CD4-positive, alpha-beta T cell treated with Interleukin-4 for 4 hours (primary cell): ENCODE measurements around the gene ZDHHC23.
A peak's percentile ranks its signal among the peaks of the same experiment; 100 is the strongest.

ENCODE experiments used
- DNase-seq: peaks from one replicate; pipeline ENCODE4 v3.0.0-alpha.2; 2020

Gene ZDHHC23, protein sequence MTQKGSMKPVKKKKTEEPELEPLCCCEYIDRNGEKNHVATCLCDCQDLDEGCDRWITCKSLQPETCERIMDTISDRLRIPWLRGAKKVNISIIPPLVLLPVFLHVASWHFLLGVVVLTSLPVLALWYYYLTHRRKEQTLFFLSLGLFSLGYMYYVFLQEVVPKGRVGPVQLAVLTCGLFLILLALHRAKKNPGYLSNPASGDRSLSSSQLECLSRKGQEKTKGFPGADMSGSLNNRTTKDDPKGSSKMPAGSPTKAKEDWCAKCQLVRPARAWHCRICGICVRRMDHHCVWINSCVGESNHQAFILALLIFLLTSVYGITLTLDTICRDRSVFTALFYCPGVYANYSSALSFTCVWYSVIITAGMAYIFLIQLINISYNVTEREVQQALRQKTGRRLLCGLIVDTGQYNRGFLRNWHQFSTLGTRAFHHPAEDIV

GRCh38 chr3:113947372-113948014, at the start of gene ZDHHC23:
ZDHHC23 (plus strand) TSS chr3:113948013; CDS start chr3:113948803, 790 bp downstream.
- DNase-seq = peak; percentile 51

DNA sequence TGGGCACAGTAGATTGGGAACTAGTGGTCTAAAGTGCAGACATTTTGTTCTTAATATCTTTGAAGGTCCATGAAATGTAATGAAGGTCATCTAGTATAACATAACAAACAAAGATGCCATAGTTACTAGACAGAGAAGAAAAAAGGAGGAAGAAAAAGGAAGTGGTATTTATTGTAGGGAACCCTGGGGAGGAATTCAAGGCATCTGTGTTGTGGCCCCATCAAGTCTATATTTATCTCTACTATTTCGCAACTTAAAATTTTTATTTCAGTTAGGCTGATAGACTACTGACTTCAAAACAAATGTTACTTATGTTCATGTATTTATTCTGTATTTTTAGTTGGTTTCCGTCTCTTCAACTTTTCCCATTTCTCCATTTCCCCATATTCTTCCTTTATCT, 48.9 kb upstream of the ZDHHC23 start:
- DNase-seq = no peak

DNA sequence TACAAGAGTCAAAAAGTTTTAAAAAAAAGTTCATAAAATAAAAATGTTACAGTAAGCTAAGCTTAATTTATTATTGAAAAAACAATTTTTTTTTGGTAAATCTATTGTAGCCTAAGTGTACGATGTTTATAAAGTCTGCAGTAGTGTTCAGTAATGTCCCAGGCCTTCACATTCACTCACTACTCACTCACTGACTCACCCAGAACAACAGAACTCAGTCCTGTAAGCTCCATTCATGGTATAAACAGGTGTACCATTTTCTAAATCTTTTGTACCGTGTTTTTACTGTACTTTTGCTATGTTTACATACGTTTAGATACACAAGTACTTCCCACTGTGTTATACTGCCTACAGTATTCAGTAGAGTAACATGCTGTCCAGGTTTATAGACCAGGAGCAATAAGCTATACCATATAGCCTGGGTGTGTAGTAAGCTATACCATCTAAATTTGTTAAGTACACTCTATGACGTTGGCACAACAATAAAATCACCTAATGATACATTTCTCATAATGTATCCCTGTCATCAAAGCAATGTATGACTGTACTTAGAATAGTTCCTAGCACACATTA, 41.2 kb upstream of the ZDHHC23 start:
- no peak for DNase-seq

DNA sequence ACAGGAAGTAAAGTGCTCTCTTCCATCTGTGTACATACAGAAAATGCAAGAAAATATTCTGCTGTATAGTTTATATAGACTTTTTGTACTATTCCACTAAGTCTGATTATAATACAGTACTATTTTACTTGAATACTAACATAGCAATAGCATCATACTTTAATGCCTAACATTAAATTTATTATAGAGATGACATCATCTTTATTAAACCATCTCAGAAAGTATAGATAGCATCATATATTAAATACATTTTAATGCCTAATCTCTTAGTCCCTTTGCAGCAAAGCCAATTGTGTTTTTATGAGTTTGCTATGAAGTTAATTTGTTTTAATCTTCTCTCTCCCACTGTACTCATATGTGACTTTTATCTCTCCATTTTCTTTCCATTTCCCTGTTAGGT, 39.7 kb upstream of the ZDHHC23 start:
- no peak for DNase-seq

DNA sequence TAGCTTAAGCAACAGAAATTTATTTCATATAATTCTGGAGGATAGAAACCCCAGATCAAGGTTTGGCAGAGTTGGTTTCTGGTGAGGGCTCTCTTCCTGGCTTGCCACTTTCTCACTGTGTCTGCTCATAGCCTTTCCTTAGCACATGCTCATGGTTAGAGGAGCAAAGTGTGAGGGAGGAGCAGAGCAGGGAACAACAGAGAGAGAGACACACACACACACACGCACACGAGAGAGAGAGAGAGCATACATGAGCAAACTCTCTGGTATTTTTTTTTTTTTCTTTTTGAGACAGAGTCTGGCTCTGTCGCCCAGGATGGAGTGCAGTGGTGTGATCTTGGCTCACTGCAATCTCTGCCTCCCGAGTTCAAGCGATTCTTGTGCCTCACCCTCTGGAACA, 36.8 kb upstream of the ZDHHC23 start:
- DNase-seq = no peak

GRCh38 chr3:113912552-113913236, 35.1 kb upstream of the ZDHHC23 start:
- peak; percentile 68 for DNase-seq

DNA sequence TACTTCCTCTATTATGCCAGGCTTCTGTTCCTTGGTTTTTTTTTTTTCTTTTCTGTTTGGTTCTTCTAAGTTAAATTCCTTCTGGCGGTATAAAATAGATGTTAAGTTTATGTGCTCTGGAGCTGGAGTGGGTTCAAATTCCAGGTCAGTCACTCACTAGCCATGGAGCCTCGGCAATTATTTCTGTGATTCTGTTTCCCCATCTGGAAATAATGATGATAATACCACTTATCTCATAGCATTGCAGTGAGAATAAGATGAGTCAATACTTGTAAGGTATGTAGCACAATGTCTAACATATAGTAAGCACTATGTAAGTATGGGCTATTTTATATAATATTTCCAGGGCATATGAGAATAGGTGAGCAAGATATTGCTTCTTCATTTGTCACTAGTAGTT, 33.2 kb upstream of the ZDHHC23 start:
- DNase-seq = no peak

DNA sequence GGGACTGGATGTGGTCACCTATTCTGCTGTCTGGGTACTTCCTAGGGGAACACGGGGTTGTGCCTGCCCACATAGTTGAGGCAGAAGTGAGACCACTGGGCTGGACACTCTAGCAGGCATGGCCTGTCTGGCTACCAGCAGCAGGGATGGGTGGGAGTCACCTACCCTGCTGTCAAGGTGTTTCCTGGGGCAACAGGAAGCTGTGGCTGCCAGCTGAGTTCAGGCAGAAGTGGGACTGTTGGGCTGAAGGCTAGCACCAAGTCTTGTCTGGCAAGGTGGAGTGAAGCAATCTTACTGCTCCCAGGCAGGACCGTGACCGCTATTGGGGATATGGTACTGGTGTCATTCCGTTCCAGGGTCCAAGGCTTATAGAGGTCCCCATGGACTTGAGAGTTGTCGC, 20.3 kb upstream of the ZDHHC23 start:
- no peak for DNase-seq

DNA sequence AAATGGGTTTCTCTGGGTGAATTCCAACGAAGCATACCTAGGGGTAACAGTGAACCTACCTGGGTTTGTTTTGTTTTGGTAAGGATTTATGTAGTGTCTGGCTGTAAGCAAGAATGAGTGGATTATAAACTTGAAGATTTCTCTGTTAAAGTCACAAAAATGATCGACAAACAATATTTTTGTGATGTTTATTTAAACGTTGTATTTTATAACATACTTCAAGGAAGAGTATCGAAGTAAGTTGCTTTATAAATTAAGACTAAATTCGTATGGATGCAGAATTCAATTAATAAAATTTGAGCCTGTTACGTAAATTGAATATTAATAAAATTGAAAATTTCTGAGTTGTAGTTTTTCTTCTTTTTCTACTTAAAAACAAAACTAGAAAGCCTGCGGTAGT, 982 bp upstream of the ZDHHC23 start:
- no peak for DNase-seq

- peak; percentile 6 for DNase-seq
These were observed 453 bp downstream of the ZDHHC23 start for GRCh38 chr3:113948015-113948917.

DNA sequence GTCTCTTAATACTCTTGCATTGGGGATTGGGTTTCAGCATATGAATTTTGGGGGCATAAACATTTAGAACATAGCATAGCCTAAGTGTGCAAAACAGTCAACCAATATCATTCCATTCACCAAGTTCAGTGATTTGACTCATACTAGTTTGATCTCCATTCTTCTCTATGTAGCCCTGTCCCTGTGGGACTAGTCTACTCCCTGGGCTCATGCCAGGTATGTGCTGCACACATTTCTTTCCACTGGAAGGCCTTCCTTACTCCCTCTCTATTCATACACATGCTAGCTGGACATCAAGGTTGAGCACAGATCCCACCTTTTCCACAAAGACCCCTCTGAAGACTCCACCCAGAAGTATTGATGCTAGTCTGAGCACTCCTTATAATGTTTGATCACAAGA, 5.1 kb downstream of the ZDHHC23 start:
- no peak for DNase-seq

GRCh38 chr3:113953677-113954076, 5.9 kb downstream of the ZDHHC23 start:
- no peak for DNase-seq

DNA sequence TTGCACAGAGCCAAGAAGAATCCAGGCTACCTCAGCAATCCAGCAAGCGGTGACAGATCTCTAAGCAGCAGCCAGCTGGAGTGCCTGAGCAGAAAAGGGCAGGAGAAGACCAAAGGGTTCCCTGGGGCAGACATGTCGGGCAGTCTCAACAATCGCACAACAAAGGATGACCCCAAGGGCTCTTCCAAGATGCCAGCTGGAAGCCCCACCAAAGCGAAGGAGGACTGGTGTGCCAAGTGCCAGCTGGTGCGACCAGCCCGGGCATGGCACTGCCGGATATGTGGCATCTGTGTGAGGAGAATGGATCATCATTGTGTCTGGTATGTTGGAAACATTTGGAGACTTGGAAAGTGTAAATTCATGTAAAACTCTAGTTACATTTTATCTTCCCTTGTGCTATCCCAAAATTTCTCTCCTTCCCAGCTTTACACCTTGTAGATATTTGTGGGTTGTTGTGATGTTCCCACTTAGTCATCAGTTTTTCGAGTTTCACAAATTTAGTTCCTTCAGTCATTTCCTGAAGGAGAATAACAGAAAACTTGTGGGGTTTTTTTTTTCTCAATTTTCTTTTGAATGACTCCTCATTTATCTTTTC, 6.4 kb downstream of the ZDHHC23 start:
- DNase-seq = no peak

- DNase-seq = no peak
These were observed 16.1 kb downstream of the ZDHHC23 start for GRCh38 chr3:113963879-113964278.

GRCh38 chr3:113966172-113966571, 18.4 kb downstream of the ZDHHC23 start:
- DNase-seq = no peak

DNA sequence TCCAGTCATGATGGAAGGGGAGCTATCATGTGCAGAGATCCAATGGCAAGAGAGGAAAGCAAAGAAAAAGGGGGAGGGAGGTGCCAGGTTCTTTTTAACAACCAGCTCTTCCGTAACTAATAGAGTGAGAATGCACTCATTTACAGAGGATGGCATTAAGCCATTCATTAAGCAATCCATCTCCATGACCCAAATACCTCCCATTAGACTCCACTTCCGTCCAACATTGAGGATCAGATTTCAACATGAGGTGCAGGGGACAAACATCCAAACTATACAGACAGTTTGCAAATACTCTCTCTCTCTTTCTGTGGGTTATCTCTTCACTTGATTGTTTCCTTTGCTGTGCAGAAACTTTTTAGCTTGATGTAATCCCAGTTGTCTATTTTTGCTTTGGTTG, 21.2 kb downstream of the ZDHHC23 start:
- DNase-seq = no peak

- DNase-seq = no peak
These were observed 30.0 kb downstream of the ZDHHC23 start for GRCh38 chr3:113977822-113978221.

DNA sequence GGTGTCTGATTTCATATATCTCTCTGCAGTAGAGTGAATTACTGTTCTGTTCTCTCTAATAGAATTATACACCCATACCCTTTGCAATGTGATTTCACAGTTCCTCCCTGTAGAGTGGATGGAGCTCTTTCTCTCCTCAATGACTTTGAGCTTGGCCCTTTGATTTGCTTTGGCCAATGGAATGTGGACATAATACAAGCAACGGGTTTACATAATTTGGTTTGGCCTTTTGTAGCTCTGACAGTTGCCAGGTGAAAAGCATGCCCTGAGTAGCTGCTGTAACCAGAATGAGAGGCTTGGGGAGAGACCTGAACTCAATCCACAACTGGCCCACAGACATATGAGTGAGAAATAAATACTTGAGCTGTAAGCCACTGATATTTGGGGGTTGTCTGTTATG, 32.1 kb downstream of the ZDHHC23 start:
- no peak for DNase-seq

DNA sequence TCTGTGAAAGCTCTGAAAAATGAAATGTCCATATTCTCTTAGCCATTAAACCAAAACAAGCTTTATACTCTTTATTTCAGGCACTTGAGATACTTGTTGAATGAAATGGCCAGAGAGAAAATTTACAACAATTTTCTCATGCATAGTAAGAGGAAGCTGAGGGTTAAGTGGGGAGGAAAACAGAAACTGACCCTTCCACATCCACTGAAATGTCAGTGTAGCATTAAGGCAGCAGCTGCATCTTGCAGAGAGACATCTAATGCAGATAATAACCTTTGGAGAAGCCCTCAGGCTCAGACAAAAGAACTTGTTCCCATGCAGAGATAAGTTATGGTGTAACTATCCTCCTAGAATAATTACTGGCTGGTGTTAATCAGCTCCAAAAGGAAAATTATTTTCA, 34.0 kb downstream of the ZDHHC23 start:
- no peak for DNase-seq

DNA sequence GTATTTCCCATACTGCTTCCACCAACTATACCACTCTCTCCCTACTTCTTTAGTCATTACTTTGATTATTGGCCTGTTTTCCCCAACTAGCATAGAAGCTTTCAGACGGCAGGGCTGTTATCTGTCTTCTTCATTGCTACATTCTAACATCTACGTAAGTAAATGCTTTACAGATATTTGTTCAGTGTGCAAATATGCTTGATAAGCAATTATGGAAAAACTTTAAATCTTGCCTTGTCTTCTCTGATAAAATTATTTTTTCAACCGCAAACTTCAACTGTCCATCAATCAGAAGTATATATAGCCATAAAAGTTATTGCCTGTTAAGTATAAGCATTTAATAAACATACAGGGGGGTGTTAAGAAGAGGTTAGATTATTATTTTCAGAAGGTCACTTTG, 35.7 kb downstream of the ZDHHC23 start:
- no peak for DNase-seq

DNA sequence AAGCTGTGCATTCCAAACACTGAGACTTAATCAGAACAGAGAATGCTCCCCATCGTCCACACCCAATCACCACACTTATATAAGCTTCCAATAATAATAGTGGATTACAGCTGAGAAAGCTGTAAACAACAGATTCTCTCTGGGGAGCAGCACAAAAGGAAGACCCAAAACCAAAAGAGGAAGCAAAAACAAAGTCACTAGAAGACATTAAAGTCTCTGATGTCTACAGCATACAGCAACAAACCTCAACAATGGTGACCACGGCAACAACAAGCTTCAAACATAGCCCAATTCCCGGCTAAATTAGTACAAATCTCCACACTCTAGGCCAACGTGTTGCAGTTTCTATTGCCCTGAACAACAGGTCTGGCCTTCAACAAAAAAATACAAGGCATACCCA, 37.7 kb downstream of the ZDHHC23 start:
- peak; percentile 10 for DNase-seq

DNA sequence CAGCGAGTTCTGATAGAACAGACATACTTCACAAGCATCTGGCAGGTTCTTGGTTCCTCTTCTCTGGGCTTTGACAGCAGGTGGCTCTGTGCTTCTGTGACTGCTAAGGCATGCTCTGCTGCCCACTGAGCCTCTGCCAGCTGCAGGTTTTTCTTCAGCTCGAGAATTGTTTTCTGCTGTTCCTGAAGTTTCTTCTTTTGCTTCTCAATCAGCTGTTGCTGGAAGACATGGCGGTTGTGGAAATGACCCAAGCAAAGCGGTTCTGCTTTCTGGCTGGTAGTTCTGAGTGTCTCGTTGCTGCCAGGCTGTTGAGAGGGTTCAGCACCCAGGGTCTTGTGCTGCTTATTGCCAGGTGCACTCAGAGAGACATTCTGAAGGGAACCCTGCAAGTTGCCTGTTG, 57.7 kb downstream of the ZDHHC23 start:
- DNase-seq = no peak
